Omental fat pad (tissue), 4 donors: ENCODE results near the gene SCN5A. TPM values are rescaled to one million over a fixed set of nuclear protein-coding genes. Genes with fewer than 3 reads are reported as not detected.

ENCODE experiments used
- ATAC-seq: fragments of 150-250 bp; one replicate; pipeline ENCODE4 v1.9.1; 2016; ENCODE audit warnings: mild to moderate bottlenecking, moderate library complexity; ENCODE audit not compliant: low FRiP score
- DNase-seq: peaks from one replicate; pipeline ENCODE4 v3.0.0-alpha.2; 2019; ENCODE audit warnings: low spot score
- total RNA-seq, 4 donors: library from RNA; depleted of rRNA; stranded (reverse); fragments of >200 nt; gene quantifications; one replicate each; pipeline ENCODE4 v1.1.0, GENCODE V29; 2016
- TF ChIP-seq, protein P1 (sequence below), 3 donors: fragments of 450-650 bp; IDR thresholded peaks; one replicate each; pipeline ENCODE4 v1.5.1; 2016 to 2017; ENCODE audit warnings: antibody characterized with exemption in 3 of 3, mild to moderate bottlenecking in 3 of 3, moderate library complexity in 2 of 3

Gene SCN5A
- total RNA-seq, 4 donors from 2014 or later, result 0.06 to 0.79 (median 0.09) TPM; not detected in 1

DNA sequence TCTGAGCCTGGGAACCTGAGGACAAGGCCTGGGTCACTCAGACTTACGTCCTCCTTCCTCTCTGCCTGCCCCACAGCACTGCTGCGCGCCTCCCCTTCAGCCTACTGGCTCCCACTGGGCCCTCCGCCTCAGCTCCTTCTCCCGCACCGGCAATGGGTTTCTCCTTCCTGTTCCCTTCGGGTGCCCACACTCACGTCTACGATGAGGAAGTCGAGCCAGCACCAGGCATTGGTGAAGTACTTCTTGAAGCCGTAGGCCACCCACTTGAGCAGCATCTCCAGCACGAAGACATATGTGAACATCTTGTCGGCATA lies 83.3 kb downstream of the SCN5A start:
- ATAC-seq (no peak), DNase-seq (no peak)
- TF ChIP-seq, protein P1, sequence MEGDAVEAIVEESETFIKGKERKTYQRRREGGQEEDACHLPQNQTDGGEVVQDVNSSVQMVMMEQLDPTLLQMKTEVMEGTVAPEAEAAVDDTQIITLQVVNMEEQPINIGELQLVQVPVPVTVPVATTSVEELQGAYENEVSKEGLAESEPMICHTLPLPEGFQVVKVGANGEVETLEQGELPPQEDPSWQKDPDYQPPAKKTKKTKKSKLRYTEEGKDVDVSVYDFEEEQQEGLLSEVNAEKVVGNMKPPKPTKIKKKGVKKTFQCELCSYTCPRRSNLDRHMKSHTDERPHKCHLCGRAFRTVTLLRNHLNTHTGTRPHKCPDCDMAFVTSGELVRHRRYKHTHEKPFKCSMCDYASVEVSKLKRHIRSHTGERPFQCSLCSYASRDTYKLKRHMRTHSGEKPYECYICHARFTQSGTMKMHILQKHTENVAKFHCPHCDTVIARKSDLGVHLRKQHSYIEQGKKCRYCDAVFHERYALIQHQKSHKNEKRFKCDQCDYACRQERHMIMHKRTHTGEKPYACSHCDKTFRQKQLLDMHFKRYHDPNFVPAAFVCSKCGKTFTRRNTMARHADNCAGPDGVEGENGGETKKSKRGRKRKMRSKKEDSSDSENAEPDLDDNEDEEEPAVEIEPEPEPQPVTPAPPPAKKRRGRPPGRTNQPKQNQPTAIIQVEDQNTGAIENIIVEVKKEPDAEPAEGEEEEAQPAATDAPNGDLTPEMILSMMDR (IDR thresholded peaks at IDR 0.05), result no peak

DNA sequence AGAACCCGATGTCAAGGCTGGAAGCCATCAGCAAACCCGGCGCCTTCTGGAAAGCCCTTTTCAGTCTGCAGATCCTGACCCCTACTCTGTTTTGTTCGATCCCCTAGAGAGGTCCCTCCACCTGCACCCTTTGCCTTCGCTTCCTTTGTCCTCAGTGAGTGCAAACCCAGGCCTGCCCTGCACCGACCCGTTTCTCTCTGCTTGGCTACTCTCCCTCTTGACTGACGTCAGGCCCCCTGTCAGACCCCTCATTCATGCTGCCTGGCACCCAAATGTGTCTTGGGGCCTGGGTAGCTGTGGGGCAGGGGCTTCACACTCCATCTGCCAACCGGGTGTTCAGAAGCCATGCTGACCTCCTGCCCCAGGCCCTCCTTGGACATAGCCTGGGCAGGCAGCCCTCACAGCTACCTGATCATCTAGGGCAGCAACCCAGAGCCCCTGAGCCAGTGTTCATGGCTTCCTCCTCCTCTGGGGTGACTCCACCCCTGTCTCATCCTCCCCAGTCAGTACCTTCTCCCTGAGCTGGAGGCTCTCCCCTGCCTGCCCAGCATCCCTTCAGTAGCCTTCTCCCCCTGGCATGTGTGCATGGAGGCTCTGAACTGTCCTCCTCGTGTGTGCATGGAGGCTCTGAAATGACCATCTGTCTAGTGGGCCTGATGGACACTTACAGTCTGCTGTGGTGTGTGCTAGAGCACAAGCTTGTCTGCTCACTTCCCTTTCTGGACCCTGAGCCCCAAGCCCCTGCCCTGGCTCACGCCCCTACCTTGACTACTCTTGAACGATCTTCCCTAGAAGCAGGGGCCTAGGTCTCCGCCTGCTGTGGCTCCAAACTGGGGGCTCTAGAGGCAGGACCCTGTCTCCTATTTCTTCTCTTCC lies 83.9 kb downstream of the SCN5A start:
- DNase-seq (no peak), ATAC-seq (no peak)
- TF ChIP-seq, protein P1 (IDR thresholded peaks at IDR 0.05), result no peak

DNA sequence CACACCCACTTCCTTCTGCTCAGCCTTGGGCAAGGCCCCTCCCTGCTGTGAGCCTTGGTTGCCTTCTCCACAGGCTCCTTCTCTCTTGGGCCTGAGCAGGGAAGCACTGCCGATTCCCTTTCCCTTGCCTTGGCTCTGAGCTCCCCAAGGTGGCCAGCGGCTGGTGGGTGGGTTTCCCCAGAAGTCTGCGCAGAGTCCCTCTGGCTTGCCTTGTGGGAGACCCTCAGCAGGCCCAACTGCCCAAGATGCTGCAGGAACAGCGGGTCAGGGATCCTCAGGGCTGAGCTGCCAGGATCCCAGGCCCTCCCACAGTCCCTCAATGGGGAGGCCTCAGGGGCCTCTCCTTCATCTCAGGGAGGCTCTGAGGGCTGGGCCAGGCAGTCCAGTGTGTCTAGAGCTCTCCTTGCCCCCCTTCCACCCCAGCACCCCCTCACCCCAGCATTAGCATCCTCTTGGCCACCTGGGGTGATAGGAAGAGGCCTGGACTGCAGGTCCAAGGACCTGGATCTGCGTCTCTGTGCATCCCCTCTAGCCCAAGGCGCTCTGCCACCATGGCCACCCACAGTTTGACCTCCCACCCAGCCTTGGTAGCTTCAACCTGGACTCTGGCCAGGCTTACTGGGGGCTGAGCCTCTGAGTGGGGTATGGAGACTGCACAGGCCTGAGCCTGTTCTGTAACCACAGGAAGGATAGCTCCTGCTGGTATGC lies 84.7 kb downstream of the SCN5A start:
- ATAC-seq (no peak), DNase-seq (no peak)
- TF ChIP-seq, protein P1 (IDR thresholded peaks at IDR 0.05), result no peak

DNA sequence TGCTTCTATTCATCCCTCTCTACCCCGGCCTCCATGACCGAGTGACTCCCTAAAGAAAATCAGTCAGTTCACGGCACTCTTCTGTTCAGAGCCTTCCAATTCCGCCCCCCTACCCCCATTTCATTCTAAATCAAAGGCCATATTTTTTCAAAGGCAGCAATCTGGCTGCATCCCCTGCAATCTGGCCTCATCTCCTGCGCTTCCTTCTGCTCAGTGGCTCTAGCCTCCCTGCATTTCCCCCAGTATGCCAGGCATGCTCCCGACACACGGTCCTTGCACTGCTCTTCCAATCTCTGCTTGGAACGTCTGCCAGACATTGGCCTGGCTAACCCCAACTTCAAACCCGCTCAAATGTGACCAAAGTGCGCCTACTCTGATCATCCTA lies 85.6 kb downstream of the SCN5A start:
- TF ChIP-seq, protein P1 (IDR thresholded peaks at IDR 0.05), result no peak
- no peak for ATAC-seq
- DNase-seq, result no peak

DNA sequence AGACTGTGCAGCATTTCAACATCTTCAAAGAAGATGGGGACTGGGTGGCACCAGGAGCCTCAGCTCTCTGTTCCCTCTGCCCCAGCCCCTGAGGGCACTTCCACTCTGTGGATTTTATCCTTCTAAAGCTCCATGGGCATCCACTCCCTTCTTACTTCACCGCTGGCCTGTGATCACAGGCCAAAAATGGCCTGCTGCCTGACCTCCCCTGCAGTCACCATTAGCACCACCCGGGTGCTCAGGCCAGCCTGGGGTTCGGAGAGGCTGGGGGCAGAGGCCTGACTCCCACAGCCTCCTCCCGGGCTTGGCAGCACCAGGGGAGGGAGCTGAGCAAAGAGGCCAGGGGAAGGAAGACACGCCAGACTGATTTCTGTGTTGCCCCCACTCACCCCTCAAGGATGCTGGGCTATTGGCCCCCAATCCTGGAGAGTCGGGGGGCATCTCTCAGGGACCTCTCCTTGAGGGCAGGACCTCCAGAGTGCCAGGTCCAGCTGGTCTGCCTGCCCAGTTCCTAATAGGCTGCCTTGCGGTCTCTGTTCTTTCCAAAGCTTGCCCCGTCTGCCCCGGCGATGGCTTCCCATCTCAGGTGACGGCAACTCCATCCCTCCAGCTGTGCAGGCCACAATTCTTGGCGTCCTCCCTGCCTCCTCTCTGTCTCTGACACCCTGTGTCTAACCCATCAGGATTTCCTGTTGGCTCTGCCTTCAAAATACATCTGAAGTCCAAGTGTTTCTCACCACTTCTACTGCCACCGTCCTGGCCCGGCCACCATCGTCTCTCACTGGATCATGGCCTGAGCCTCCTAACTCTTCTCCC lies 86.2 kb downstream of the SCN5A start:
- ATAC-seq, result no peak
- TF ChIP-seq, protein P1 (IDR thresholded peaks at IDR 0.05), result no peak
- DNase-seq, result no peak

DNA sequence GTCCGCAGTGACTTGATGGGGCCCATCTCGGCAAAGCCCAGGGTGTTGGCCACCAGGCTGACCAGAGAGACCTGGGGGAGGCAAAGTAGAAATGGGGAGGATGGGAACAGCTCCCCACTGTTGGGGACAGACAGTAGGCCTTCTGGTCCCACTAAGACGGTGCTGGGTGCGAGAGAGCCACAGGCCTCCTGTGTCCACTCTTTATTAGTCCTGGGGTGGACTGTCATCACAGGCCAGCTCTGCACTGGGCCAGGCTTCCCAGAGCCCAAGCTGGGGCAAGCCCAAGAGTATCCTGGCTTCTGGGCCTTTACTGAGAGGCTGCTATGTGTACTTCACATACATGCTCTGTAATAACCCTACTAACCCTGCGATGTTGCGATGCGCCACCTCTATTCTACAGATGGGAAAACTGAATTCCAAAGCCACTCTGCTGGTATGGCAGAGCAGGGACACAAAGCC lies 87.0 kb downstream of the SCN5A start:
- TF ChIP-seq, protein P1 (IDR thresholded peaks at IDR 0.05), result no peak
- DNase-seq (no peak), ATAC-seq (no peak)
